NCI-H82 treated with DMSO at 0.1 percent for 48 hours (cell line): Measurements from ENCODE around the gene MS4A10.

Experiments
- DNase-seq: peaks from one replicate; lab custom pipeline; 2025; ENCODE audit not compliant: unreplicated experiment; lab: John Stamatoyannopoulos, UW

The MS4A10 gene

DNA sequence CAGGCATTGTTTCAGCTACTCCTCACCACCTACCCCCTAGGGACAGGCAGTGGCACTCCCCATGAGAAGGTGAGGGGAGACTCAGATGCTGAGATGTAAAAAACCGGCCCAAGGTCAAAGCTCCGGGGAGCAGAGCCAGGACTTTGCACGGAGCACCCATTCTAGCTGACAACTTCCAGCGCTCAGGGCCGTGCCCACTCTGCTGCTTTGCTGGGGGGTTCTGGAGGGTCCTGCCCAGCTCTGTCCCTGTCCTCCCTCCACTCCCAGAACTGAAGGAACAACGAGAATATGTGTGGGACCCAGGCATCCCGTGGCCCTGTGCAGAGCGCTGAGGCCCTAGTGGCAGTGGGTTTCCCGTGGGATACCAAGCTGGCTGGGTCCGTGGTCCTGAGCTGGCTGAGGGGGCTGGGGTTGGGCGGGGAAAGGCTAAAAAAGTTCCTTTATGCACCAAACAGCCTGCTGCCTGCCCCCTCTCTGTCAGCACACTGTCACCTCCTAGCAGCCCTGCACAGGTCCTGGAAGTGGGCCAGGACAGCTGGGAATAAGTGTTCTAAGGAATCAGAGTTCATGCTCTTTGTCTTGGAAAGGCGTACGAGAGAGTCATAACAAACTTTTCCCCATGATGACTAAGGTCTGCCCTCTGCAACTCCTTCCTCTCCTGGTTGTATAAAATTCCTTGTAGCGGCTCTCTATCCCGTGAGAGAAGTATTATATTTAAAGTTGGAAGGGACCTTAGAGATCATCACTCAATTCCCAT, 1.9 kb downstream of the MS4A10 start:
- DNase-seq: no peak

DNA sequence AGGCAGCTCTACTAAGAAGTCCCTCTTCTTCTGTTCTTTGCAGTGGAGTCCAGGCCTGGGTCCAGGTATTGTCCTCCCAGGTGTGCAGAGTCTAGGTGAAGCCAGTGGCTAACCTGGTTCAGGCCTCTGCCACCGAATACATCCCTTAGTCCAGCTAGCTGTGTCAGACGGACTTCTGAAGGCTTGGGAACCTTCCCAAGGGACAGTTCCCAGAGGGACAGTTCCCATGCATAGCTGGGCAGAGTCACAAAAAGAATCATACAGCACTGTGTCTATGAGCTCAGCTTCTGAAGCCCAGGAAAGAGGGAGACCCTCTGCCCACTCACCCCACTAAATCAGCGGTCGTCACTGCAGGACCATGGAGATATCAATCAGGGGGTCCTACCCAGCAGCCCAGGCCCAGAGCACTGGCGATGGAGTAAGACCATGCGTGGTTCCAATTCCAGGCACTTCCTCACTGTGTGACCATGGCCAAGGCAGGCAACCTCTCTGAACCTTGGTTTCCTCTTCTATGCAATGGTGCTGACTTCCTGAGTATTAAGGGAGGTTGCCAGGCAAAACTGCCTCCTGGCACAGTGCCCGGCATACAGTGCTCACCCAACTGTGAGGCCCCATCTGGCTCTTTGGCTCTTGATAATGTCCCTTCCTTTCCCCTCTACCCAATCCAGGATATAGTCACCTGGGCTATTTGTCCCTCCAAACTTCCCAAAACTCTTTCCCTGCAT, 3.4 kb downstream of the MS4A10 start:
- DNase-seq: no peak

- no peak for DNase-seq
These were observed 5.6 kb downstream of the MS4A10 start for GRCh38 chr11:60790726-60791125.

DNA sequence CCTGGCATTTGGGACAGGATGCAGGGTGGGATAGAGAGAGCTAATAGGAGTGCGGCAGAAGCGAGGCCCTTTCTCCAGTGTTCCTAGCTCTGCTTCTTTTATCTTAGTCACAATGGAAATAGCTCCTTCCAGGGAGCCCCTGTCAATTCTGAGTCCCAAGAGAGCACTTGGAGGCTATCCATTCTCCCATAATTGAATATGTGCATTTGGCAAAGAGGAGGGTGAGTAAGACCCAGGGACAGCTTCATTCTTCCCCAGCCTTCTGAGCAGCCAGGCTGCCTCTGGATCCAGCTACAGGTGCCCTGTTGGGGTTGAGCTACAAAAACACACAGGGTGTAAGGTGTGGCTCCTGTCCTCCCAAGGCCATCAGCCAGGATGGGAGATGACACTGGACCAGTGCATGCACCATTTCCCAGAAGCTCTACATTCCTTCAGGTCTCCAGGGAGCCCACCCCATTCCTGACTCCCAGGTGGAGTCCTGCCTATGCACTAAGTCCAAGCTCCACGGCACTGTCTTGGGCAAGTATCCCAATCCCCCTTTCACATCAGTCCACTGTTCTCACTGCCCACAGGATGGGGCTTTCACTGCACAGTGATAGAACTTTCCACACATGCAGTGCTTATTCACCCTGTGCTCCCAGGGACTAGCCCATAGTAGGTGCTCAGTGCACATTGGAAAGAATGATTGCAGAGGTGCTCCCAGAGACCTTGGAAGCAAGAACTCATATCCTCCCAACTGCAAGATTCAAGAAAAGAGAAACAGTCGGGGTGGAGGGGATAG, 6.2 kb downstream of the MS4A10 start:
- DNase-seq: no peak

GRCh38 chr11:60792521-60792920, 7.4 kb downstream of the MS4A10 start:
- DNase-seq: no peak

GRCh38 chr11:60795291-60795690, 10.2 kb downstream of the MS4A10 start:
- no peak for DNase-seq

GRCh38 chr11:60797846-60798630, 12.9 kb downstream of the MS4A10 start:
- no peak for DNase-seq

- no peak for DNase-seq
These were observed 13.5 kb downstream of the MS4A10 start for GRCh38 chr11:60798631-60799030.

- no peak for DNase-seq
These were observed 16.1 kb downstream of the MS4A10 start for GRCh38 chr11:60801194-60801593.

DNA sequence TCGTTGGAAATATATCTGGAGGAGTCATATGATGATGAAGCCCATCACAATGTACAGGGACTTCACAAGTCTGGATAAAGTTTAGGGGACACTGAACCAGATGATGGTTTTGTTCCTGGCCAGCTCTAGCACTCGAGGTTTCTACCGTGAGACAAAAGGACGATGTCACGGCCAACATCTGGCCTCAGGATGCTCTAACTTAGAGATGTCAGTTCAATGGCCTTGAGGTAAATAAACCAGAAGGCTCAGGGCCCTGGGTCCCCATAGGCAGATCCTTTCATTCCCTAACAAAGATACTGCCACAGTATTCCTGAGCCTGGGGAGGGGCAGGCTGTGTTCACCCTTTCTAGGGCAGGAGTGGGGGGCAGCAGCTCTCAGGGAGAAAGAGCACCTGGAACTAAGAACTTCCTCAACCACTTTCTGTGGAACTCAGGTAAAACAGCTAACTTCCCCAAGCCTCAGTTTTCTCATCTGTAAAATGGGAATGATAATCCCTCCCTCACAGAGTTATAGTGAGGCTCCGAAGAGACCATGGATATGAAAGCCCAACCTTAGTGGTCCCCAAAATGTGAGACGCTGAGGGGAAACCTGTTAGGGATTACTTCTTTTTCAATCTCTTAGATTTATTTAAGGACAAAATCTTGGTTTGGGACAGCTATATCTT, 18.3 kb downstream of the MS4A10 start:
- no peak for DNase-seq

DNA sequence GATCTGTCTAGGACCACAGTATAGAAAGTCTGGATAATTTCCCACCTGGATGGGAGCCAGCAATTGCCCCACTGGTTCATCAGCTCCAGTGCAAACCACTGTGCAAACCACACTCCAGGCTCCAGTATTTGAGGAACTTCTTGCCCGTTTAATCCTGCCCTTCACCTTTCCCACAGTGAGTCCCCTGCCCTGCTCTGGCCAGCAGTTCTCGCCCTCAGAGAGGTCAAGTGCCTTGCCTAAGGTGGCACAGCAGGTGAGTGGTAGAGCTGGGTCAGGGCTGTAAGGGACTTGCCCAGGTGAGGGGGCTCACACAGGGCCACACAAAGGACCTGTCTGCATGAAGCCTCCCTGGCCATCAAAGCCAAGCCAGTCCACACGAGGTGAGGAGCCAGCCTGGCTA, 24.1 kb downstream of the MS4A10 start:
- DNase-seq: no peak

DNA sequence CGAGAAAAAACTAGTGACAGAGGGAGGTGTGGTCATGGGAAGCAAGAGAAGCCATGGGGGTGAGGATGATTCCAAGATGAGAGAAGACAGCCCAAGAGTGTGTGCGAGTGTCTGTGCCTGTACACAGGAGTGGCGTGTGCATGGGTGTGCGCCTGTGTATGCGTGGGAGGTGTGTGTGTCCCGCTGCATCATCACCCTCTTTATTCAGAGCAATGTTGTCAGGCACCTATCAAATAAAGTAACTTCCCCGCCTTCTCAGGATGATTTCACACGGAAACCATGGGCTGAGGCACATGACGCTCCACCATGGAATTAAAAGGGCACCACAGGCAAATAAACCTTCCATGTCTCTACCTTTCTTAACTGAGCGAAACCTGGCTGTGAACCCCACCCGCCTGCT, 24.6 kb downstream of the MS4A10 start:
- DNase-seq: no peak

GRCh38 chr11:60810151-60810550, 25.0 kb downstream of the MS4A10 start:
- no peak for DNase-seq

- DNase-seq: no peak
These were observed 25.4 kb downstream of the MS4A10 start for GRCh38 chr11:60810569-60810968.

DNA sequence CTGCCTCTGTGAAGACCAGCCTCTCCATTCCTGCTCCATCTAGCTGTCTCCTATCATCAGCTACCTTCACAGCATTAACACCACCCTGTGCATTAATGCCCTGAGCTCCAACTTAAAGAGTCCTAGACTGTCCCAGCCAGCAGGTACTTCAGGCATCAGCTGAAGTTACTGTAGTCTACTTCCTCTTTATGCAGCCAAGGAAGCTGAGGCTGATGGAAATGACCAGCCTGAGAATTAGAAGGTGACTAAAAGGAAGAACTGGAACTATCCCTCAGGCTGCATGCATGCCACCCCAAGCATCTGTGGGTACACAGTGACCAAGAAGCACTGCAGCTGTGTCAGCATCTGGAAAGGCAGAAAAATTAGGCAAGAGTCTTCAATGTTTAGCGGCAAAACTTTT, 28.2 kb downstream of the MS4A10 start:
- no peak for DNase-seq

GRCh38 chr11:60814112-60814511, 29.0 kb downstream of the MS4A10 start:
- no peak for DNase-seq

DNA sequence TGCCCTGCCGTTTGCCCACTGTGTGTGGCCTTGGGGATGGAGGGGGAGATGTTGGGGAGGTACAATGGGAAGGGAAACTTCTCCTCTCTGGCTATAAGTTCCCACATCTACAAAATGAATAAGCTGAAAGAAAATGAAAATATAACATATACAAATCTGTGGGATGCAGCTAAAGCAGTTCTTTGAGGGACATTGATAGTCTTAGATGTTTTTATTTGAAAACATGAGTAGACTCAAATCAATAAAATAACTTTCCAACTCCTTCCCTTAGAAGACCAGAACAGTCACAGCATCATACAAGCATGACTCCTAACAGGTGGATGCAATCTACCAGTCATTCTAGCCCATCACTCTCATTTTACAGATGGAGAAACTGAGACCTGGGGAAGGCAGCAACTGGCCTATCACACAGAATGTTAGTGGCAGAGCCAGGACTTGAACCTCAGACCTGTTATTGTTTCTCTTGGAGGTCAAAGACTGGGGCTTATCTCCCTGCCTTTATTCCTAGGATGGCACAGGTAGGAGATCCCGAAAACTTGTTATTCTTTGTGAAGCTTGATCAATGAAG, 31.5 kb downstream of the MS4A10 start:
- DNase-seq: no peak

GRCh38 chr11:60818057-60818456, 32.9 kb downstream of the MS4A10 start:
- DNase-seq: no peak

GRCh38 chr11:60821827-60822599, 36.9 kb downstream of the MS4A10 start:
- DNase-seq: no peak
